NCI-H345 treated with DMSO at 0.1 percent for 48 hours (cell line): Measurements from ENCODE around the gene KCNQ1.

Experiments used
- DNase-seq: peaks from one replicate; lab custom pipeline; 2025; ENCODE audit not compliant: unreplicated experiment; lab: John Stamatoyannopoulos, UW

KCNQ1 gene

DNA sequence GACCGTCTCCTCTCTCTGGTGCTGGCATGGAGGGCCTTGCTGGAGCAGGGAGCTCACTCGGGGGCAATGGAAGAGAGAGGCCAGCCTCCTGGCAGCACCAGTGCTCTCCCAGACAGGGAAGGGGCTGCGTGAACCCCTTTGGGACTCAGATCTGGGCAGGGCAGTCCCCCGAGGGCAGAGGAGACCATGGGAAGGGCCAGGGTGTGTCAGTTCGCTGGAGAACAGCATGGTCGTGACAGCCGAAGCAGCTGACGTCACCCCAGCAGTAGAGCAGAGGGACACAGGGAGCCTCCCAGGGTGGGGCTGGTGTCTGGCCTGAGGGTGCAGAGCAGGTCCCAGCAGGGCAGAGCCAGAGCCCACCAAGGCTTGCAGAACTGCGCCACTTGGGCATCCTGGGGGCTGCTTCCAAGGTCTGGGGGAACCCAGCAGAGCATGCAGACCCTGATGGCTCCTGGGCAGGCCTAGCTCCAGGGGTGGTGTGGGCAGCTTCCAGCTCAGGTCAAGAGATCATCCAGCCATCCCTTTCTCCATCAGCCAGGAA lies 326.0 kb downstream of the KCNQ1 start:
- DNase-seq, result no peak

- DNase-seq, result no peak
These were observed 327.1 kb downstream of the KCNQ1 start for GRCh38 chr11:2771758-2772466.

DNA sequence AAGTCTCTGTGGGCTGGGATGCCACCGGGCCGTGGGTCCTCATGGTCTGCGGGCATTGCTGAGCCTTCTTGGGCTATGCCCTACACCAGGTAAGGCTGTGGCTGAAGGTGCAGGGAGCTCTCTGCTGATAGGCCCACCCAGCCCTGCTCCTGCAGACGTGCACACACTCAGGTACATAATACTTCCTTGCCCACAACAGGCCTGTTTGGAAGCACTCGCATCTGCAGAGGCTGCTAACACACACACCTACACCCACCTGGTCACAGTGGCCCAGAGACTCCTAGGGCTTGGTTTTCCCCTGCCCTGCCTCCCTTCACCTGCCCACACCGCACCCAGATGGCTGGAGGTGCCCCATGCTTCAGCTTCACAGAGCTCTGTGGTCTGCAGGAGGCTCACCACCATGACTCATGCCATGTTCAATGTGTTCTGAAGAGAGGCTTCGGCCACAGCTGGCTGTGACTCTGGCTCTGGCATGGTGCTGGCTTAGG lies 327.8 kb downstream of the KCNQ1 start:
- no peak for DNase-seq

- DNase-seq, result no peak
These were observed 329.6 kb downstream of the KCNQ1 start for GRCh38 chr11:2774173-2775082.

- no peak for DNase-seq
These were observed 330.3 kb downstream of the KCNQ1 start for GRCh38 chr11:2775083-2775625.

DNA sequence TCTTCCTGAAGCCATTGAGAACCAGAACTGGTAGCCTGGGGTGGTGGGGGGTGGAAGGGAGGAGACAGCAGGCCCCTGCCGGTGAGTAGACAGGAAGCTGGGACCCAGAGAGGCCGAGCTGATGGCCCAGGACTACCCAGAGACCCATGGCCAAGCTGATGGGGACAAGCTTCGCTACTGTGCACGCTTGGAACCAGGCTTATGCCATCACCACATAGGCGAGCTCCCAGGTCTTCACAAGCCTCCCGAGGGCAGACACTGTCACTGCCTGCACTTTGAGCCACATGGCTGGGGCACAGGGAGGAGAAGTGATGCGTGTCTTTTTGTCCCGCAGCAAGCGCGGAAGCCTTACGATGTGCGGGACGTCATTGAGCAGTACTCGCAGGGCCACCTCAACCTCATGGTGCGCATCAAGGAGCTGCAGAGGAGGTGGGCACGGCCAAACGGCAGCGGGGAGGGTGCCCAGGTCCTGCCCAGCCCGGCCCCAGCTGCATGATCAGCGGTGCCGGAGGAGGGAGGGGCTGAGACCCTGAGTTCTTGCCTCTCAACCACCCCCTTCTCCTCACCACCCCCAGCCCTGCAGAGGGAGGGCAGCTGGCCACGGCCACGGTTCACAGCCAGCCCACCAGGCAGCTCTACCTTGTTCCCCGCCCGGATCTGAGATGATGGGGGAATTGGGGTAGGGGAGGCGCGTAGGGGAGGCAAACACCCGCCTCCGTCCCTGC lies 331.0 kb downstream of the KCNQ1 start:
- DNase-seq, result no peak

DNA sequence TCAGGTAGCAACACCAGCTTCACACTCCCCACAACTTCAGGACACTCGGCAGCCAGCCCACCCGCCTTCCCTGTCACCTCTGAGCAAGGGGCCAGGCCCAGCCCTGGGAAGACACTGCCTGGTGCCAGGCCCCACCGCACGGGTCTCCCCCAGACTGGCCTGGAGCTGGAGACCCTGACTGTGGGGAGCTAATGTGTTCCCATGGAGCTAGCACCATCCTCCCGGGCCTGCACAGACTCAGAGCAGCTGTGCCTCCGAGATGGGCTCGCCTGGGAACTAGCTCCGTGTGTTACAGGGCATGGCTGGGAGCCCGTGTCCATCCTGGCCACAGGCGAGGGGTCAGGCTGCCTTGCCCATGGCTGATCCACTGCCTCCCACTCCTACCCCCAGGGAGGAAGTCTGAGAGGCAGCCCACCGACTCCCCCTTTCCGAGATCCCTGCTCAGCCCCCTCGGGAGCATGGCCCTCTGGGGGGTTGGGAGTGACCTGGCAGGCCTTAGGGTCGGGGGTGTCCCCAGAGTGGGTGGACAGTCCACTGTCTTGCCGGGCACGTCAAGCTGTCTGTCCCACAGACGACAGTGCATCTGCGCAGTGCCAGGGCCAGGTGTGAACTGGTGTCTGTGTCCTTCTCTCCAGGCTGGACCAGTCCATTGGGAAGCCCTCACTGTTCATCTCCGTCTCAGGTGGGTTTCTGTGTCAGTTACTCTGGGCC lies 331.7 kb downstream of the KCNQ1 start:
- DNase-seq, result no peak

GRCh38 chr11:2777386-2777785 lies 332.6 kb downstream of the KCNQ1 start:
- no peak for DNase-seq

GRCh38 chr11:2777871-2778629 lies 333.2 kb downstream of the KCNQ1 start:
- no peak for DNase-seq

GRCh38 chr11:2778630-2779498 lies 334.1 kb downstream of the KCNQ1 start:
- DNase-seq, result no peak

DNA sequence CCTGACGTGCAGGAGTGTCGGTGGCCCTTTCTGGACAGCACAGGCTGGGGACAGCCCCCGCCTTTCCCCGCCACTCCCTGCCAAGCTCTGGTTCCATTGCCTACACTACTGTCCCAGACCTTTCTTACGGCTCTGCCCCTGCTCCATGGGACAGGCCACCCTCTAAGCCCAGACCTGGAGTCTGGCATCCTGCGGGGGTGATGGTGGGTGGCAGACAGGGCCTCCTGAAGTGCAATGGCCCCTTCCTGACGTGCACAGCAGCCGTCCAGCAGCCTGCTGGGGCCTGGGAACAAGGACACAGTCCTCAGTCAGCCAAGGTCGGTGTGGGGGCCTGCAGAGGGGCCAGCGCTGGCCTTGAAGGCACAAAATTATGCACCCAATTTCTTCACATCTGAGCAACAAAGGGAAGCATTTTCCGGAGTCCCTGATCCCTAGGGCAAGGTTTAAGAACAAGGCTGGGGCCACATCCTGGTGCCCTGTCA lies 334.7 kb downstream of the KCNQ1 start:
- no peak for DNase-seq

DNA sequence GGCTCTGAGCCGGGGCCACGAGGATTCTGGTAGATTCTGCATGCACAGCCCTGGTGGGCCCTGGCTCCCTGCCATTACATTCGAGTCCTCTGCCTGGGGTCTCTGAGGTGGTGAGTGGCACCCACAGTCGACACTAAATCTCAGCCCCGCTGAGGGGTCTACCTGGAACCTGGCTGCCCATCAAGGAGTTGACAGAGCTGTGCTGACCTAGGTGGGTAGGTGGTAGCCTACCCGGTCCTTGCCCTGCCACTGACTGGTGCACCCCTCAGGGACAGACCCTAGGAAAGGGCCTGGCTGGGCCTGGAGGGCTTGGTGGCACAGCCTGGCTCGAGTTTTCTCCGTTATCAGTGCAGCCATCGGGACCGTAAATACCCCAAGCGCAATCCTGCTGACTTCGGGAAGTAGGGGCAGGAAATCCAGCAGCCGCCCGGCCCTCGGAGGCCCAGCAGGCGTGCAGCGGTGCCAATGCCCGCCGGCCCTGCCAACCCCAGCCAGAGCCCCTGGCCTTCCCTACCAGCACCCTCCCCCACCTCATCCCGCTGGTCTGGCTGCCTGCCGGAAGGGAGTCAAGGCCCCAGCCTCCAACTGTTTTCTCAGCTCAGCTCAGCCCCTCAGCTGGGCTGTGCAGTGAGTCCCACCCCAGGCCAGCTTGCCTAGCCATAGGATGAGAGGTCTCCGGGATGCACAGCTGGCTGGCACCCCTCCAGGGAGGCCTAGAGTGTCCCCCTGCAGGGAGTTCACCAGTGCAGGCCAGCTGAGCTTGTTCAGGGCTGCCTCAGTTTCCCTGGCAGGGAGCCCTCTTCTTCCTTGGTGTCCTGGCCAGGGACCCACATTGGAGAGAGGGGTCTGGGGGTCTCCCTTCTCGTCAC lies 335.4 kb downstream of the KCNQ1 start:
- no peak for DNase-seq

- no peak for DNase-seq
These were observed 336.1 kb downstream of the KCNQ1 start for GRCh38 chr11:2780850-2781407.

DNA sequence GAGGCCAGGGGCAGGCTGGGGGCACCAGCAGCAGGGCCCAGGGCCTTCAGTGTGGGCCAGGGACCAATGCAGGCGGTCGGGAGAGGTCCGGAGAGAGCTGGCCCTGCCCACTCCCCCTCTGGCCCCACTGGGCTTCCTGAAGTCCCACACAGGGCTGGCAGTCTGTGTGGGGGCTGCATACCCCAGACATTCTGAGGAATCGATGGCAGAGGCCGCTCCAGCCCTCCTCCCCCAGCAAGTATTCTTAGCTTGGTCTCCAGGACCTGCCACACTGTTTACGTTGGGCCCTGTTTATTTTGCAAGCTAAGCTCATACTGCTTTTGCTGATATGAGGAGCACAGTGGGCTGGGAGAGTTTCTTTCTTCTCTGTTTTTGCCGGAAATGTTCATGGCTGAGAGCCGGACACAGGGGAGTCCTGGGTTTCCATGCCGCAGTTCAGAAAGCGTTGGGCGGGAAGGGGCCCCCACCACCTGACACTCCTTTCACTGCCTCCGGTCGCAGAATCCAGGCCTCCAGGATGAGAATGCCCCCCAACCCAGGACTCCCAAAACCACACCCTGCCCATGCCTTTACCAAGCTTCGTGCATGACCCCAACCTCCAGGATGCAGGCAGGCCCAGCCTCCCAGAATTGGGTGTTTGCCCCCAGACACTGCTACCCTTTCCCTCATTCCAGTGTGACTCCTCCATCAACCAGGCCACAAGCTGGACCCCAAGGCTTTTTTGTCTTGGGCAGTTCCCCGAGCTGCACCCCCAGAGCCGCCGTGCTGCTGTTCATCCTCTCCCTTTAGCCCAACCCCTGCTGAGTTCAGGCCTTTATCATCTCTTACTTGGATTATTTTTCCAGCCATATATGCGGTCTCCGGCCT lies 336.8 kb downstream of the KCNQ1 start:
- DNase-seq, result no peak

GRCh38 chr11:2782769-2783168 lies 338.0 kb downstream of the KCNQ1 start:
- no peak for DNase-seq

DNA sequence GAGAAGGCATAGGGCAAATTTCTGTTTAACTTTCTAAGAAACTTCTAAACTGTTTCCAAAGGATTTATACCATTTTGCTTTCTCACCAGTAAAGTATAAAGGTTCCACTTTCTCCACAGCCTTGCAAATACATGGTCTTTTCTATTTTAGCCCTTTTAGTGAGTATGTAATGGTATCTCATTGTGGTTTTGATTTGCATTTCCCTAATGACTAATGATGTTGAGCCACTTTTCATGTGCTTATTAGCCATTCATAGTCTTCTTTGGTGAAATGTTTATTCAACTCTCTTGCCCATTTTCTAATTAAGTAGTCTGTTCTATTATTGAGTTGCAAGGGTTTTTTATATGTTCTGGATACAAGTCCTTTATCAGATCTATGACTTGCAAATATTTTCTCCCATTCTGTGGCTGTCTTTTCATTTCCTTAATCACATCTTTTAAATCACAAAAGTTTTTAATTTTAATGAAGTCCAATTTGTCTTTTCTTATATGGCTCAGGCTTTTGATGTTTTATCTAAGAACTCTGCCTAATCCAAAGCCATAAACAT lies 338.8 kb downstream of the KCNQ1 start:
- no peak for DNase-seq
